IPS-18a (cell line): Measurements from ENCODE around the gene FLOT1.

Source experiments
- H3K27ac ChIP-seq: one replicate; pipeline ENCODE4 v1.5.1; 2013; ENCODE audit warnings: low read length
- H3K27me3 ChIP-seq: one replicate; pipeline ENCODE4 v1.6.1; 2013; ENCODE audit warnings: mild to moderate bottlenecking, low read length; ENCODE audit not compliant: control insufficient read depth, insufficient read depth
- H3K36me3 ChIP-seq: one replicate; pipeline ENCODE4 v1.6.1; 2013; ENCODE audit warnings: low read depth, low read length; ENCODE audit not compliant: control insufficient read depth
- H3K4me1 ChIP-seq: one replicate; pipeline ENCODE4 v1.6.1; 2013; ENCODE audit warnings: low read depth, low read length; ENCODE audit not compliant: control insufficient read depth
- H3K4me3 ChIP-seq: one replicate; pipeline ENCODE4 v1.5.1; 2013; ENCODE audit warnings: low read length
- H3K9ac ChIP-seq: one replicate; pipeline ENCODE4 v1.6.1; 2013; ENCODE audit warnings: mild to moderate bottlenecking, low read length, moderate library complexity
- H3K9me3 ChIP-seq: one replicate; pipeline ENCODE4 v1.6.1; 2013; ENCODE audit warnings: low read depth, low read length; ENCODE audit not compliant: control insufficient read depth

FLOT1 gene

GRCh38 chr6:30741063-30741779 lies 1.3 kb downstream of the FLOT1 start:
- Histone ChIP-seq H3K4me1 (peaks cover 8% of the 10 kb centered on the region), H3K27ac (no peak overlapping the region), H3K9me3 (no peaks in the 10 kb centered on the region), H3K4me3 (peak overlapping the region; percentile 91), H3K36me3 (peaks cover 36% of the 10 kb centered on the region), H3K9ac (peak overlapping the region; percentile 76), H3K27me3 (no peaks in the 10 kb centered on the region)

GRCh38 chr6:30740540-30740870 lies 2.0 kb downstream of the FLOT1 start:
- Histone ChIP-seq H3K9ac (no peak overlapping the region), H3K36me3 (peaks cover 43% of the 10 kb centered on the region), H3K9me3 (no peaks in the 10 kb centered on the region), H3K4me3 (no peak overlapping the region), H3K27me3 (no peaks in the 10 kb centered on the region), H3K4me1 (peaks cover 8% of the 10 kb centered on the region), H3K27ac (no peak overlapping the region)

GRCh38 chr6:30738532-30738931 lies 4.0 kb downstream of the FLOT1 start:
- no peak overlapping the region for H3K27ac ChIP-seq
- H3K4me3 ChIP-seq, result no peak overlapping the region
- H3K9ac ChIP-seq, result no peak overlapping the region
- H3K4me1 ChIP-seq, result peaks cover 8% of the 10 kb centered on the region
- peaks cover 54% of the 10 kb centered on the region for H3K36me3 ChIP-seq
- H3K27me3 ChIP-seq, result no peaks in the 10 kb centered on the region
- H3K9me3 ChIP-seq, result no peaks in the 10 kb centered on the region

DNA sequence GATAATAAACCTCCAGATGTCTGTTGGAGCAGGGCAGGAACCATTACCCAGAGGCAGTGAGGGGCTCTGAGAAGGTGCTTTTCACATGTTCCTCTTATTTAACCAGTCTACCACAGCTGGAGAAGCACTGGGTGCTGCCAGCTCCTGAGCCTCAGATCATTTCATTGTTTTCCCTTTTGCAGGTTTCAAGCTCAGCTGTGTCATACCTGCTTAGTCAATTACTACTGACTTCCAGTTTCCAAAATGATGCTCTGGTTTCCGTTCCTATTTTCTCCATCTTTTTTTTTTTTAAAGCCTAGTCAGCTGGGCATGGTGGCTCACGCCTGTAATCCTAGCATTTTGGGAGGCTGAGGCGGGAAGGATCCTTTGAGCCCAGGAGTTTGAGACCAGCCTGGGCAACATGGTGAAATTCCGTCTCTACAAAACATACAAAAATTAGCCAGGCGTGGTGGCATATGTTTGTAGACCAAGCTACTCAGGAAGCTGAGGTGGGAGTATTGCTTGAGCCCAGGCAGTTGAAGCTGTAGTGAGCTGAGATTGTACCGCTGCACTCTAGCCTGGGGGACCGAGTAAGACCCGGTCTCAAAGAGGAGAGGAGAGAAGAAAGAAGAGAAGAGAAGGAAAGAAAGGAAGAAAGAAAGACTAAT lies 6.7 kb downstream of the FLOT1 start:
- H3K4me1 ChIP-seq, result no peaks in the 10 kb centered on the region
- no peak overlapping the region for H3K27ac ChIP-seq
- no peak overlapping the region for H3K4me3 ChIP-seq
- no peaks in the 10 kb centered on the region for H3K9me3 ChIP-seq
- no peaks in the 10 kb centered on the region for H3K27me3 ChIP-seq
- peaks cover 67% of the 10 kb centered on the region for H3K36me3 ChIP-seq
- no peak overlapping the region for H3K9ac ChIP-seq

GRCh38 chr6:30732237-30732943 lies 10.1 kb downstream of the FLOT1 start:
- Histone ChIP-seq H3K27me3 (no peaks in the 10 kb centered on the region), H3K9ac (no peak overlapping the region), H3K36me3 (peaks cover 58% of the 10 kb centered on the region), H3K9me3 (no peaks in the 10 kb centered on the region), H3K27ac (no peak overlapping the region), H3K4me3 (no peak overlapping the region), H3K4me1 (no peaks in the 10 kb centered on the region)

DNA sequence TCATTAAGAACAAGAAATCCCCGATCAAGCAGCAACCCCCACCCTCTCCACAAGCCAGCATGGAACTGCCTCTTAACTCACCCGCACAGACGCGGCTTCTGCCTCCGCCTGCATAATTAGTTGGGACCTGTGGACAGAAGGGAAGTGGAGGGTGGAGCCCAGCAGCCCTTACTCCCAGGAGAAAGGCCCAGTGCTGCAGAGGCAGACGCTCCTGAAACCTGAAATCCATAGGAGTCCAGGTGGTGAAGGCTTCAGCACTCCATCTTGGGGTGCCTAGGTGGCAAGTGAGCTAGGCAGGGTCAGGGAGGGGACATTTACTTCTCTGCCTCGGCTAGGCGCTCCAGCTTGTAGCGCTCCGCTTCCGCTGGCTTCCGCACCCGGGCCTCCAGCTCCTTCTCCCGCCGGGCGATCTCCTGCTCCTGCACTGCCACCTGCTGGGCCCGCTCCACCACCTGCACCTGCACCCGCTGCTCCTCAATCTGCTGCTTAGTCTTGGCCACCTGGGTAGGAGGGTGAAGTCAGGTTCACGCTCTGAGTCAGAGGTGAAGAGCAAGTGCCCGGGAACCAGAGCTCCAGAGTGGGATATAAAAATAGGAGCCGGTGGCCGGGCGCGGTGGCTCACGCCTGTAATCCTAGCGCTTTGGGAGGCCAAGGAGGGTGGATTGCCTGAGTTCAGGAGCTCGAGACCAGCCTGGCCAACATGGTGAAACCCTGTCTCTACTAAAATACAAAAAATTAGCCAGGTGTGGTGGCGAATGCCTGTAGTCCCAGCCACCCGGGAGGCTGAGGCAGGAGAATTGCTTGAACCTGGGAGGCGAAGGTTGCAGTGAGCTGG lies 11.7 kb downstream of the FLOT1 start:
- H3K36me3 ChIP-seq, result peaks cover 50% of the 10 kb centered on the region
- H3K9ac ChIP-seq, result no peak overlapping the region
- no peaks in the 10 kb centered on the region for H3K9me3 ChIP-seq
- no peak overlapping the region for H3K27ac ChIP-seq
- no peaks in the 10 kb centered on the region for H3K4me1 ChIP-seq
- H3K27me3 ChIP-seq, result no peaks in the 10 kb centered on the region
- no peak overlapping the region for H3K4me3 ChIP-seq

GRCh38 chr6:30727920-30728553 lies 14.4 kb downstream of the FLOT1 start:
- no peak overlapping the region for H3K9ac ChIP-seq
- peaks cover under 1% of the 10 kb centered on the region for H3K4me1 ChIP-seq
- peaks cover 61% of the 10 kb centered on the region for H3K36me3 ChIP-seq
- H3K9me3 ChIP-seq, result no peaks in the 10 kb centered on the region
- H3K27ac ChIP-seq, result no peak overlapping the region
- H3K4me3 ChIP-seq, result no peak overlapping the region
- H3K27me3 ChIP-seq, result no peaks in the 10 kb centered on the region

DNA sequence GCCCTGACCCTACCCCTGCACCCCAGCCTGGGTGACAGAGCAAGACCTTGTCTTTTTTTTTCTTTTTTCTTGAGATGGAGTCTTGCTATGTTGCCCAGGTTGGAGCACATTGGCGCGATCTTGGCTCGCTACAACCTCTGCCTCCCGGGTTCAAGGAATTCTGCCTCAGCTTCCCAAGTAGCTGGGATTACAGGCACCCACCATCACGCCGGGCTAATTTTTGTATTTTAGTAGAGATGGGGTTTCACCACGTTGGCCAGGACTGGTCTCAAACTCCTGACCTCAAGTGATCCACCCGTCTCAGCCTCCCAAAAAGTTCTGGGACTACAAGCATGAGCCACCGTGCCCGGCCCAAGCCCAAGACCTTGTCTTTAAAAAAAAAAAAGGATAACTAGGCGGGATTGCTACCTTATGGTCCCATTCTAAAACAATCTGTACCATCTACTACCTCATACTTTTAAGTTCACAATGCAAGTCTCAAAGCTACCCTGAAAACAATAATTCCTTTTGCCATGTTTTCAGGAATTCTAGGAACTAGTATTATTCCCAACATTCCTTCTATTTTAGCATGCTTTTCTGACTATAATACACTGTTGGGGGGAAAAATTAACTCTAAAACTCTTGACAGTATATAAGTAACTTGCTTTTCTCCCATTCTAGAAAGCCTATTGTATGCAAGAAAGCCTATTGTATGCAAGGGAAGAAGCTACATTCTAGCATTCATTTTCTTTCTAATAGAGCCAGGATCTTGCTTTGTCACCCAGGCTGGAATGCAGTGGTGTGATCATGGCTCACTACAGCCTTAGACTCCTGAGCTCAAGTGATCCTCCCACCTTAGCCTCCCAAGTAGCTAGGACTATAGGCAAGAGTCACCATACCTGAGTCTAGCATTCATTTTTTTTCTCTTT lies 15.7 kb downstream of the FLOT1 start:
- Histone ChIP-seq H3K27me3 (no peaks in the 10 kb centered on the region), H3K4me1 (peaks cover 4% of the 10 kb centered on the region), H3K27ac (no peak overlapping the region), H3K4me3 (no peak overlapping the region), H3K9ac (no peak overlapping the region), H3K9me3 (no peaks in the 10 kb centered on the region), H3K36me3 (peaks cover 66% of the 10 kb centered on the region)

- no peak overlapping the region for H3K9ac ChIP-seq
- no peaks in the 10 kb centered on the region for H3K9me3 ChIP-seq
- H3K4me1 ChIP-seq, result peaks cover 4% of the 10 kb centered on the region
- peaks cover 65% of the 10 kb centered on the region for H3K36me3 ChIP-seq
- H3K27me3 ChIP-seq, result no peaks in the 10 kb centered on the region
- H3K27ac ChIP-seq, result no peak overlapping the region
- H3K4me3 ChIP-seq, result no peak overlapping the region
Observed at GRCh38 chr6:30725713-30726505, 16.6 kb downstream of the FLOT1 start.
